Medulla oblongata (tissue), 1 donor: Measurements from ENCODE around the gene WDR27.
"Not testable (repeated sequence)": the region's sequence is repeated elsewhere in the genome, so short reads cannot be mapped to it uniquely, and the experiment has no call there.

Experiments used
- DNase-seq: peaks from one replicate; pipeline ENCODE4 v3.0.0-alpha.2; 2015; ENCODE audit errors: extremely low spot score

Gene WDR27

DNA sequence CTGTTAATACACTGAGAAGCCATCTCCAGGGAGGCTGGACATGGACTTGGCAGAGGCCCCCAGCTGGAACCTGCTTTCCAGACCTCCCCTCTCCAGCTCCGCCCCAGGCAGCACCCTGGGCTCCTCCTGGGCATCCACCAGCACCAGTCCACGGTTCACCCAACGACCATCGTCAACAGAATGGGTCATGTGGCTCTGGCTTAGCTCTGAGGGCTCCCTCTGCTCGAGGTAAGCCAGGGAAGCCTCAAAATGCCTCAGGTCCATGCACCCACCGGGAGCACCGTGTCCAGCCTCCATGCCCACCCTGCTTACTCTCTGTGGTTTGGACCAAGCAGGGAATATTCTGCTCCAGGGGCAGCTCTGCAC, 40.5 kb downstream of the WDR27 start:
- no peak for DNase-seq

DNA sequence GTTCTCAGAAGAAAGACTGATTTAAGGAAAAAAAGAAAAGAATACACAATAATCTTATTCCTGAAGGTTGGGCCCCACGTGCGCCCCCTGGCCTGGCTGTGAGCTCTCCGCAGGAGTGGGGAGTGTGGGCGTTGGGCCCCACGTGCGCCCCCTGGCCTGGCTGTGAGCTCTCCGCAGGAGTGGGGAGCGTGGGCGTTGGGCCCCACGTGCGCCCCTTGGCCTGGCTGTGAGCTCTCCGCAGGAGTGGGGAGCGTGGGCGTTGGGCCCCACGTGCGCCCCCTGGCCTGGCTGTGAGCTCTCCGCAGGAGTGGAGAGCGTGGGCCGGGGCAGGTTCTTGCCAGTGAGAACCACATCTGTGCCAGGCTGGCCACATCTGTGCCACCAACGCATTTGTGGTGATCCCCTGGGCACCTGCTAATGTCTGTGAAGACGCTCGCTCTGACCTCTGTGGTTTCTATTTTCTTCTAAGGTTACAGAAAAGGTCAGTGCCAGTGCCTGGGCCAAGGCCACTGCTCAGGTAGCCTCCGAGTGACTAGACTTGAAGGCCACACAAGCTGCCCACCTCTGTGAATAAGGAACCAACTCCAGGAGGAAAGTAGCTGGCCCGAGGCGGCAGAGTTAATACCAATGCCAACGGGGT, 41.0 kb downstream of the WDR27 start:
- no peak for DNase-seq

DNA sequence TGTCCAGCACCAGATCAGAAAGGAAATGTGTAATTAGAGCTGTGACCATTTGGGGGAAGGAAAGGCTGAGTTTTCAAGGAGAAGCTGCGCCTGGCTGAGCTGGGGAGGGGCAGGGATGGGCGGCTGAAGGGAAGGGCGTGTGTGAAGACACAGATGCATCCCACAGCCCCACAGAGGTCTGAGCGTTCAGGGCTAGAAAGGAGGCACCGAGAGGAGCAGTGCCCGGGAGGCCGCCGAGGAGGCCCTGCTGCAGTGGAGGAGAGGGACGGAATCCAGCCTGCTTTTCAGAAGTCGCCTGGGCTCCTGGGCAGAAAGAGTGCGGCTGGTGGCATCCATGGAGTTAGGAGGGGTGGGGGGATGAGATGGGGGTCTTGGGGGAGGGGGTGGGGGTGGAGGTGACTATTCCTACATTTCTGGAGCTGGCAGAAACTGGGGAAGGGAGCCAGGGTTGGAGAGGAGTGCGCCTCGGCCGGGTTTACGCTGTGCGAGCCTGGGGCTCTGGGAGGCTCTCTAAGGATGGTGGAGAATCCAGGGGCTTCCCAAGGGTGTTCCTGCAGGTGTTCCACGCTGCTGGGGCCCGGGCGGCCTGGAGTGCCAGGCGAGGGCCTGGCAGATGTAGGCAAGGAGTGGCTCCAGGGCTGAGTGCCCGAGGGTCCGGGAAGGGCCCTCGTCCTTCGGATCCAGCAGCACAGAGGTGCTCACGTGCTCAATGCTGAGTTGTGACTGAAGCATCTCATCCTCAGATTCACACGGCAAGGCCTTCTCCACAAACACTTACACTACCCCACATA, 41.8 kb downstream of the WDR27 start:
- no peak for DNase-seq

DNA sequence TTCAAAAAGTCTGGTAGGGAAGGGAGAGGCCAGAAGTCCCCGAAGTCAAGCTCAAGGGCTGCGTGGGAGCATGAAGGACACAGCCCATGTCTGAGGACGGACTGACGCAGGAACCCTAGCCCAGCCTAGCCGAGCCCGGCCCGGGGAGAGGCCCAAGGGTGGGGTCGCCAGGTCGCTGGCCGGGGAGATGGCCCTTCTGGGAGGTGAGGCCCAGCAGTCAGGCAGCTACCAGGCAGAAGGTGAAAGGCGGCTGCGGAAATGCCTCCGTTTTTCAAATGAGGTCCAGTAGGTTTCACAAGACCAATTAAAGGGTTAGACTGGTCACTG, 44.6 kb downstream of the WDR27 start:
- no peak for DNase-seq

DNA sequence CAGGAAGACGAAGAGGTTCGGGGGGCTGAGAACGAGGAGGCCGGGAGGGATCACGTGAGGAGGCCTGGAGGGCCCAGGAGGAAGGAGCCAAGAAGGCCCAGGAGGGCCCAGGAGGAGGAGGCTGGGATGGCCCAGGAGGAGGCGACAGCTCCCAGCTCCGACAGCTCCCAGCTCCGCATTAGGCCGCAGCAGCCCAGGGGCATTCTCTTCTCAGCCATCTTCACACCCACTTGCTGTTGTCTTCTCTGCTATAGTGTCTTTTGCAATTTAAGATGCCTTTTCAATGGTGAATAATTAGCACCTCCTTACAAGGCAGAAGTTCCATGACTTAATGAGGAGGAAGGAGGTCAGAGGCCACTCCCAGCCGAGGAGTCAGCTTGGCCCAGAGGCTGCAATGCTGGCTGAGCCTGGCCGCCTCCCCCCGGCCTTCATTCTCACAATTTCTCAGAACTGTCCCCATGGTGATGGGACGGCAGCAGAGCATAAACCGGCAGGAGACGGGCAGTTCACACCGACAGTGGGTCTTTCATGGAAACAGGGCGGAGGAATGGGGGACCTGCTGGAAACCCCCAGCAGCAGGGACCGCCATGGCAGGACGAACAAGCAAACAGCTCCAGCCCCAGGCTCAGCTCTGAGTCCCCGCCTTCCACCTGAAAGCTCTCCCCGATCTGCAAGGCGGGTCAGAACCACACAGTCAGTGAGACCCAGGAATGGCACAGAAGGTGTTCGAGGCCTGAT, 45.1 kb downstream of the WDR27 start:
- no peak for DNase-seq

DNA sequence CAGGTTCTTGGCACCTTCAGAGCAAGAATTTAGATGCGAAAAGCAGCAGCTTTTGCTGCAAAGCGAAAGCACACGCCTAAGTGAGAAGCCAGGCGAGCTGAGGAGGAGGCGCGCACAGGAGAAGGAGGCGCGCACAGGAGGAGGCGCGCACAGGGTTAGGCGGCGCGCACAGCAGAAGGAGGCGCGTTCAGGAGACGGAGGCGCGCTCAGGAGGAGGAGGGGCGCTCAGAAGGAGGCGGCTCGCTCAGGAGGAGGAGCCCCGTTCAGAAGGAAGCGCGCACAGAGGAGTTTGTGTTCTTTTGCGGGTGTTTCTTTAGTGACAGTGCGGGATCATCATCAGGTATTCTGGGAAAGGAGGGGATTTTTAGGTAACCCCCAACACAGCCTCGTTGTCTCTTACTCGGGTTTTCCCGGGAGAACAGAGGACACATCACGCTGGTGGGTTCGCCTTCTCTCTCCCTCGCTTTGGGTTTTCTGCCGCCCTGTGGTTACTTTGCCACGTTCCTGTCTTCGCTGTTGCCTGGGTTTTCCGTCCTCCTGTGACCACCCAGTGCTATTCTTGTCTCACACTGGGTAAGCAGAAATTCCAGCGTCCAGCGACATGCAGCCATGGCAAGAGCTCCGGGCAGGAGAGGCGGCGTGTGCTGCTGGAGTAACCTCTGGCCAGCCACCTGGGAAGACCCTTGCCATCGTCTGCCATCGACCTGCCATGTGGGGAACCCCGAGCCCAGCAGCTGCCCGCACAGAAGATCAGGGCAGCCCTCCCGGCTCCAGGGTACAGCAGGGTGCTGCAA, 47.0 kb downstream of the WDR27 start:
- DNase-seq: peak; percentile 76

DNA sequence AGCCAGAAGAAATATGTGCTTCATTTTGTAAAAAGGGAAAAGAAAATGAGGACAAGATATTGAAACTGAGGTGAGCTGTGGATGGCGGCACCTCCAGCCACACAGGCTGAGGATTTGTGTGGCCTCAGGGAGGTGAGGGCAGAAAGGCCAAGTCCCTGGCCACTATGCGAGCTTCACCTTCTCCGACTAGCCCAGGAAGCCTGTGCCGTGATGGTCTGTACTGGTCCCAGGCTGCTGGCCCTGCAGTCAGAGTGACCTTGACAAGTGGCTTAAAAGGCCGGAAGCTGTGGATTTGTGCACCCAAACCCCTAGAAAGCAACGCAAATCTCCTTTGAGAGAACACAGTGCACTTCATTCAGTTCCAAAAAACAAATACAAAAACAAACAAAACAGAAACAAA, 48.1 kb downstream of the WDR27 start:
- DNase-seq: no peak

DNA sequence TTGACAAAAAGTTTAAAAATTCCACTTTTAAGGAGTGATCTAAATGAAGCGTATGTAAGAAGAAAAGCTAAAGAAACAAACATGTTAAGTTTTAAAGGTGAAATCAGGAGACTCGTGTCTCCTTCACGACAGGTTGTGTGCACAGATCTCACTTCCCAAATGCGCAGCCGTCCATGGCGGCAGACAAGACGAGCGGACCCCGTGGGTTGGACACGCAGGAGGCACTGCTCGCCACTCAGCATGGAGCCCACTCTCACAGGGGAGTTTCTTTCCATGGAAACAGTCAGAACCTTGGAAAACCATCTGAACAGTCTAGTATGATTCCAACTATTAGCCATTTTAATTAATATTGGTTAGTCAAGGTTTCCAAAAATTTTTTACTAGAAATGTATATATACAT, 48.9 kb downstream of the WDR27 start:
- no peak for DNase-seq

DNA sequence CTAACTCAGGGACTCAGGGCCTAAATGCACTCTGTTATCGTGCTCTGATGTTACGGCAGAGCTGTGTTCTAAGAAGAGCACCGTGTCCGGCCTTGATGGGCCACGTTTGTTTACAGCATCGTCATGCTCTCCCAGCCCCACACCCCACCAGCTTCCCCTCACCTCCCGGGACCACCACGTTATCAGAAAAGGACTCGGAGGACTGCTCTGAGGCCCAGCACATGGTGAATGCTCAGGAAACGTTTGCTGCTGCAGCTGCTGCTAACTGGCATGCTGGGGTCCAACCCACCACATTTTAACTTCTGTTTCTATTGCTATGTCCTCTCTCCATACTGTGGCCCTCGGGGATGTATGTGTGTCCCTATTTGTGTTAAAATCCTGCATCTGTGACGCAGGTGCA, 50.3 kb downstream of the WDR27 start:
- DNase-seq: no peak

DNA sequence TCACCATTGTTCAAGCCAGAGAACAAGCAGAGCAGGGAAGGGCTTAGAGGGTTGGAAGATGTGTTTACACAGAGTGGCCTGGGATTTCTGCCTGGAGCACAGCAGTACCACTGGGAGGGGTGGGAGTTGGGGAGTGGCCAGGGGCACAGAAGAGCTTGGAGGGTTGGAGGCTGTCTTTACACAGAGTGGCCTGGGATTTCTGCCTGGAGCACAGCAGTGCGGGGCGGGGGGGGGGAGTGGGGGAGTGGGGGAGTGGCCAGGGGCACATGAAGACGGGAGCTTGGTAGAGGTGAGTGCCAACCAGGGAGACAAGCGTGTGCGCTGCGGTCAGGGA, 50.9 kb downstream of the WDR27 start:
- DNase-seq: no peak

DNA sequence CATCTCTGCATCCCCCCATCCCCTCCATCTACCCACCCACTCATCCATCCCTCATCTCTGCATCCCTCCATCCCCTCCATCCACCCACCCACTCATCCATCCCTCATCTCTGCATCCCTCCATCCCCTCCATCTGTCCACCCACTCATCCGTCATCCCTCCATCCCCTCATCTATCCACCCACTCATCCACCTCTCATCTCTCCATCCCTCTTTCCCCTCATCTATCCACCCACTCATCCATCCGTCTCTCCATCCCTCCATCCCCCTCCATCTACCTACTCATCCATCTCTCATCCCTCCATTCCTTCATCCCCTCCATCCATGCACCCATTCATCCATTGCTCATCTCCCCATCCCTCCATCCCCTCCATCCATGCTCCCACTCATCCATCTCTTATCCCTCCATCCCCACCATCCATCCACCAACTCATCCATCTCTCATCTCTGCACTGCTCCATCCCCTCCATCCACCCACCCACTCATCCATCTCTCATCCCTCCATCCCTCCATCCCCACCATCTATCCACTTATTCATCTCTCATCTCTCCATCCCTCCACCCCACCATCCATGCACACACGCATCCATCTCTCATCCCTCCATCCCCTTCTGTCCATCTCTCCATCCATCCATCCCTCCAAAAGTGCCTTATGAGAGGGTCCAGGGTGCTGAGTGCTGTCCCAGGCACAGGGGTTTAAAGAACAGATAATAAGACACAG, 51.4 kb downstream of the WDR27 start:
- no peak for DNase-seq

DNA sequence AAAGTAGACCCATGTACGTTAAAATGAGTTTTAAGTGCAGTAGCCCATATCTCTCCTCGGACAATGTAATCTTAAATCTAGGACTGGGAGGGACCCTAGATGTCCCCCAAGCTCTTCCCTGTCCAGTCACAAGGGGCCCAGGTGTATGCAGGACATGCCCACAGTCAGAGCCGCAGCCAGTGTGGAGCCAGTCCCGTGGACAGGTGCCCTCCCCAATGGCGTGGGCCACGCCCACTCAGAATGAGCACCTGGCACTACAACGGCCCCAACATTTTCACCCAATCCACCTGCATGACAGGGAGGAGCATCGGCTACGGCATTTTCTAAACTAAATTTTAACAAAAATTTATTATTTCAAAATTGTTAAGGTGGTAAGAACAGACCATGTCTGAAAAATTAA, 53.2 kb downstream of the WDR27 start:
- DNase-seq: no peak

DNA sequence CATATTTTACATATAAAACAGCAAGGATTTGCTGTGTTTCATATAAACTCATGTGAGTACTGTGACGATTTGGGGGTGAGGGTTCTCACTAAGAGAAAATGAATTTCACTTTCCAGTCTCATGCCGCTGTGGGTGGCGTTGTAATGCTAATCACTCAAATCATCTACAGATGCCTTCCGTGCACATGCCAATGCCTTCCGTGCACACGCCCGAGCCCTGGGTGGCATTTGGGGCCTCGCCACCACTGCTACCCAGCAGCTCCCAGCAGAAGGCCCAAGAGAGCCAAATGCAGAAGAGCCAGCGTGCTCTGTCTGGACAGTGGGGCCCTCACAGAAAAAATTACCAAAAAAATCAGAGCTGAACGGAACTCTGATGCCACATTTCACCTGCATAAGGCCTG, 53.7 kb downstream of the WDR27 start:
- no peak for DNase-seq

DNA sequence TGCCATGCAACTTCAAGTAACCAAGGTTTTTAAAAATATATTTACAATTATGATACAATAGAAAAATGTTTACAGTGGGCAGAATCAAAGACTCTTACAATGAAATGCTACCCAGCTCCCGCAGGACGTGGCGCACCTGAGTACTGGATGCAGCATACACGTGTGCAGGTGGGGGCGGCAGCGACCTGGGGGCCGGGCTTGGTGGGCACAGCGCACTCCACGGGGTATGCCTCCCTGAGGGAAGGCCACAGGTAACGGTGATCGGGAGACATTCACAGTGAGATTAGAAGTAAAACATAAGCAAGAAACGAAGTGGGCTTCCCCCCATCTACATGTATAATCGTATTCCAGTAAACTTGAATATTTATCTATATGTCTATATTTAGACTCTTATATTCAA, 54.2 kb downstream of the WDR27 start:
- DNase-seq: no peak

DNA sequence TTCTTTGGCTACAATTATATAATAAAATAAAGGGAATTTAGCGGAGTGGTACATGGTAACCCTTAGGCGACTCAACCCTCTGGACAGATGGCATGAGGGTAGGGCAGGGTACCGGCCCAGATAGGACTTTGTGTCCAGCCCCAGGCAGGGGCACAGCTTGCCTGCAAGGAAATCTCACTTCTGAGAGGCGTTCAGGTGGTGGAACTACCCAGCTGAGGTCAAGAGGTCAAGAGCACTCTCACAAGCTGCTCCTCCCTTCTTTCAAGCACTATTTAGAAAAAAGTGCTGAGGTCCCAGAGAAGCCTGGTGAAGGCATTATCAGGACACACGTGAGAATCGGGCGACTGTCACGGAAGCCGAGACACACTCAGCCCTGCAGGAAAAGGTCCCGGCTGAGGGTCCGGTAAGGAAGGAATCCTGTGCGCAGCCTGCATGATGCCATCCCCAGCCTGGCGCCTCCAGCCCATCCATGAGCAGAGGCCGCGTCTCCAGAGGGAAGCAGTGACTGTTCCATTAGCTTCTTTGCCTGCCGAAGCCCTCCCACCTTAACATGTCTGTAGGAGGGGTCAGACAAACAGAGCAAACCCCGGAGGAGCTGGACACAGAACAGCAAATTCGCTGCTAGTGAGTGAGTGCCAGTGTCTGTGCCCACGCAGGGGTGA, 54.8 kb downstream of the WDR27 start:
- no peak for DNase-seq

DNA sequence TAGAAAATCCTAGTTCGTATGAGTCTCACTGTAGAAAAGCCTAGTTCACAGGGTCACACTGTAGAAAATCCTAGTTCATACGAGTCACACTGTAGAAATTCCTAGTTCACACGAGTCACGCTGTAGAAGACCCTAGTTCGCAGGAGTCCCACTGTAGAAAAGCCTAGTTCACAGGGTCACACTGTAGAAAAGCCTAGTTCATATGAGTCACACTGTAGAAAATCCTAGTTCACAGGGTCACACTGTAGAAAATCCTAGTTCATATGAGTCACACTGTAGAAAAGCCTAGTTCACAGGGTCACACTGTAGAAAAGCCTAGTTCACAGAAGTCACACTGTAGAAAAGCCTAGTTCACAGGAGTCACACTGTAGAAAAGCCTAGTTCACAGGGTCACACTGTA, 56.4 kb downstream of the WDR27 start:
- DNase-seq: not testable (repeated sequence)

DNA sequence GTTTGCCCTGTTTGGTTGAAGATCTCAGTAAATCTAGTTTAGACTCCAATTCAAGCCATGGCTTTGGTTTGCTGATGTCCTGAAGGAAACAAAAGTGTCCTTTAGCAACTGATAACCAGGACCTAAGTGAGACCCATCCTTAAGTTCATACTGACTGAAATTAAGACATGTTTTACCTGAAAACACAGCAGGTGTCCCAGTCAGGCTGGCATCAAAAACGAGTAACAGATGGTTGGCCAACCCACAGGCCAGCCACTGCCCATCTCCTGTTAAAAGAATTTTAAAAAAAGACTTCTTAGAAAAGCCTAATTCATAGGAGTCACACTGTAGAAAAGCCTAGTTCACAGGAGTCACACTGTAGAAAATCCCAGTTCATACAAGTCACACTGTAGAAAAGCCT, 58.3 kb downstream of the WDR27 start:
- DNase-seq: no peak

DNA sequence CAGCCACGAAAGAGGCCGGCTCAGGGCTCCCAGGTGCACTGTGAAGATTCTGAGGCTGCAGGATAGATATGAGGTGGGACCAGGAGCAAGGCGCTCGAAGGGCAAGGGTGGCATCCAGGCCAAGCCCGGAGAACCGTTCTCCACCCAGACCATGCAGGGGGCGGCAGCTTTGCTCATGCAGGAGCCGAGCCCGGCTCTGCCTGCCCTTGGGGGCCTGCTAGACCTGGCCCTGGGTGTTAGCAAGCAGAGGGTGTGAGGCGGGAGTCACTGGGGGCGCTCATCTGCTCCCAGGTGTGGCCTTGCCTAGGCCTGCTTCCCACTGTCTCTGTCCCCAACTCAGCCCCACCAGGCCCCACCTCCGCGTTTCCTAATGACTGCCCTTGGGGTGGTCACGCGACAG, 59.4 kb downstream of the WDR27 start:
- no peak for DNase-seq

DNA sequence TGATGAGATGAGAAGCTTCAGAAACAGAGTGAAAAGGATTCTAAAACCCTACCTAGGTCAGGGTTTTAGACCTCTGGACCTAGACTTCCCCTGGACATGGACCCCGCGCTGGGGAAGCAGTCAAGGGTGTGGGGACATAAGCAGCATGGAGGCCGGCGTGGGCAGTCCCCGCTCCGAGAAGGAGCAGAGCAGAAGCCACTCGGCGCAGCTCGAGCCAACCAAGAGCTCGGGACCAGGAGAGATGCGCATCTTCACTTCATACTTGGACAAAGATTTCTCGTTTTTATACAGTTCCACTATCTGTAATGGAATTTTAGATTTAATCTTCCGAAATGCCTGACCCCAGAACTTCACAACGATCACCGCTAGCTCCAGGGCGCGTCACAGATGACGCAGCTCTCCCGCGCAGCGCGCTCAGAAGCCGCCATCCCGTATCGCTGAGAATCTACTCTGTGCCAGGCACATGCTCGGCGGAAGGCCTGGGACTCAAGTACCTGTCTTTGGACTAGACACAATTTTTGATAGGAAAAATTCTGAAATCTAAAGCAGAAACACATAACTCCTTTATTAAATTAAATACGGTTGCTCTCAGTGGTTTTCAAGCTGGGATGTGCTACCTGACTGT, 60.3 kb downstream of the WDR27 start:
- DNase-seq: no peak

DNA sequence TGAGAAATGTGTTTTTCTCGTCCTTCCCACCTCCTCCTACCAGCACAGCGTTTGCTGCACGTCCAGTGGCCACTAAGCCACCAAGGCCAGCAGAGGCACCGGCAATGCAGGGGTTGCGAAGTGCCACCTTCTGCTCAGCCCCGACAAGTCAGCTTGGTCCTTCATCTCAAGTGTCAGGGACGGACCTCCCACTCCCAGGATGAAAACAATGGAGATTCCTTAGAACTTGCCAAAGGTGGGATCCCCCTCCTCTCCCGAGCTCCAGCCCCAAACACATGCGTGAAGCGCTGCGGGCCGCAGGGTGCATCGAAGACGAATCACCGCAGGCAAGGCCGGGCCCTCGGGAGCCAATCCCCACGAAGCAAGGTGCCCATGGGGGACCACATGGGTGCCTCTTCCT, 60.8 kb downstream of the WDR27 start:
- no peak for DNase-seq

DNA sequence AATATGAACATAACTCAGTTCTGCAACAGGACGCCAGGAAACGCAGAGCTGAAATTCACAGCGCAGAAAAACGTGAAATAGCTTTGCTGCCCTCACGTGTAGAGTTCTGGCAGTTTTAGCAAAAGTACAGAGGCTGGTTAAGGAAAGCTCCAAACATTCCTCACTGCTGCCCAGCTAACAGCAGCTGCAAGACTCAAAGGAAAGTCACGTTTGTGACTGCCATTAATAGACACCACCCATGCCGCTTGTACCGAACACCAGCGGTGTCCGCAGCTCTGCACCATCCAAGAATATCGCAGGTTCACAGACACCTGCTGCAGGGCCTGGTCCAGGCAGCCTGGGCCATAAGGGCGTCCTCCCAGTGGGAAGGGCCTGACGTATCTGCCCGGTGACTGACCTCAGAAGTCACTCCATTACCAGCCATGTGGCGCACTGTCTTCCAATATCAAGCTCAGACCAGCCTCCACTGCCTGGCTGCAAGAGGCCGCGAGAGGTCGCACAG, 61.4 kb downstream of the WDR27 start:
- DNase-seq: no peak
